CD14-positive monocyte (primary cell): ENCODE results near the gene PRR5. TPM values are rescaled to one million over a fixed set of nuclear protein-coding genes. Genes with fewer than 3 reads are reported as not detected.

Experiments used
- DNase-seq, 3 donors: peaks; one replicate each; pipeline ENCODE4 v3.0.0-alpha.2; 2011 to 2022
- H2AFZ ChIP-seq: 2 replicates; pipeline ENCODE4 v1.6.0; 2012; ENCODE audit warnings: mild to moderate bottlenecking, low read depth, low read length, inconsistent platforms; ENCODE audit not compliant: insufficient read depth, poor library complexity, severe bottlenecking
- H3K27ac ChIP-seq, 2 donors: 1 replicate in 1 of 2; 2 replicates in 1 of 2; pipeline ENCODE4 v1.5.1; 2012 to 2013; ENCODE audit warnings: low read length in 2 of 2, control low read depth in 1 of 2, inconsistent platforms in 1 of 2, low read depth in 1 of 2, mild to moderate bottlenecking in 1 of 2
- H3K27me3 ChIP-seq, 2 donors: one replicate each; pipeline versions ENCODE4 v1.6.0 to v1.6.1; 2011 to 2013; ENCODE audit warnings: low read length in 2 of 2; ENCODE audit not compliant: control insufficient read depth in 2 of 2, insufficient read depth in 2 of 2
- H3K36me3 ChIP-seq, 2 donors: replicated peaks in 1 of 2; 1 replicate in 1 of 2; 2 replicates in 1 of 2; pipeline versions ENCODE4 v1.5.1 to v1.6.1; 2012 to 2013; ENCODE audit warnings: low read length in 2 of 2, control low read depth in 1 of 2, inconsistent platforms in 1 of 2, mild to moderate bottlenecking in 1 of 2; ENCODE audit not compliant: insufficient read depth in 2 of 2, control insufficient read depth in 1 of 2
- H3K4me1 ChIP-seq, 2 donors: 1 replicate in 1 of 2; 2 replicates in 1 of 2; pipeline versions ENCODE4 v1.5.1 to v1.6.1; 2012 to 2013; ENCODE audit warnings: low read length in 2 of 2, control low read depth in 1 of 2, inconsistent platforms in 1 of 2, mild to moderate bottlenecking in 1 of 2, moderate library complexity in 1 of 2; ENCODE audit not compliant: insufficient read depth in 2 of 2, control insufficient read depth in 1 of 2
- H3K4me2 ChIP-seq: replicated peaks from 2 replicates; pipeline ENCODE3; 2012; ENCODE audit warnings: low read length, moderate library complexity, mild to moderate bottlenecking; ENCODE audit not compliant: poor library complexity, severe bottlenecking; ENCODE audit errors: extremely low read depth
- H3K4me3 ChIP-seq, 3 experiments: fragments of 200-600 bp in 1 of 3; sonication (generic) in 1 of 3; replicated peaks in 1 of 3; 1 replicate in 2 of 3; 2 replicates in 1 of 3; pipeline ENCODE4 v1.5.1; 2011 to 2013; ENCODE audit warnings: low read length in 3 of 3, mild to moderate bottlenecking in 3 of 3, control low read depth in 2 of 3, low read depth in 2 of 3, inconsistent platforms in 1 of 3, moderate library complexity in 1 of 3
- H3K79me2 ChIP-seq: 2 replicates; pipeline ENCODE4 v1.6.0; 2012; ENCODE audit warnings: mild to moderate bottlenecking, control low read depth, inconsistent platforms, low read length, moderate library complexity; ENCODE audit not compliant: insufficient read depth
- H3K9ac ChIP-seq: 2 replicates; pipeline ENCODE4 v1.6.0; 2017; ENCODE audit warnings: low read length, mild to moderate bottlenecking; ENCODE audit not compliant: insufficient read depth, poor library complexity, severe bottlenecking
- H3K9me3 ChIP-seq, 2 donors: replicated peaks in 1 of 2; 1 replicate in 1 of 2; 2 replicates in 1 of 2; pipeline versions ENCODE4 v1.5.1 to v1.6.1; 2012 to 2013; ENCODE audit warnings: low read length in 2 of 2, control low read depth in 1 of 2; ENCODE audit not compliant: control insufficient read depth in 1 of 2, insufficient read depth in 1 of 2
- H4K20me1 ChIP-seq: 2 replicates; pipeline ENCODE4 v1.6.0; 2012; ENCODE audit warnings: mild to moderate bottlenecking, low read length, control low read depth, moderate library complexity; ENCODE audit not compliant: insufficient read depth
- H3K27ac Mint-ChIP-seq, 7 donors: one replicate each; pipeline ENCODE4 v1.8.0; 2020; ENCODE audit warnings: mild to moderate bottlenecking in 7 of 7, mixed read lengths in 7 of 7, moderate library complexity in 6 of 7, inconsistent platforms in 2 of 7
- H3K27me3 Mint-ChIP-seq, 3 donors: one replicate each; pipeline ENCODE4 v1.8.0; 2021 to 2022; ENCODE audit warnings: low read depth in 3 of 3, mild to moderate bottlenecking in 3 of 3, mixed read lengths in 3 of 3, moderate library complexity in 3 of 3, inconsistent platforms in 1 of 3
- H3K36me3 Mint-ChIP-seq, 2 donors: one replicate each; pipeline ENCODE4 v1.8.0; 2020; ENCODE audit warnings: mixed read lengths in 2 of 2, inconsistent platforms in 1 of 2, mild to moderate bottlenecking in 1 of 2
- H3K4me1 Mint-ChIP-seq: one replicate; pipeline ENCODE4 v1.8.0; 2020; ENCODE audit warnings: mild to moderate bottlenecking, mixed read lengths
- H3K4me3 Mint-ChIP-seq, 2 donors: one replicate each; pipeline ENCODE4 v1.8.0; 2020; ENCODE audit warnings: mild to moderate bottlenecking in 2 of 2, mixed read lengths in 2 of 2, moderate library complexity in 1 of 2
- H3K9me3 Mint-ChIP-seq, 7 donors: one replicate each; pipeline ENCODE4 v1.8.0; 2020 to 2022; ENCODE audit warnings: mixed read lengths in 7 of 7, mild to moderate bottlenecking in 6 of 7, moderate library complexity in 6 of 7, inconsistent platforms in 2 of 7
- CTCF ChIP-seq: fragments of 200-600 bp; IDR thresholded peaks from one replicate; pipeline ENCODE4 v1.8.0; 2022; ENCODE audit warnings: antibody characterized with exemption, mild to moderate bottlenecking
- WGBS: methylation state at CpG from one replicate; pipeline ENCODE4 v1.1.5; 2013; ENCODE audit warnings: missing lambda C conversion rate; ENCODE audit not compliant: insufficient coverage; 5-methylcytosine and 5-hydroxymethylcytosine counted together
- intact Hi-C, 2 donors: fragments of 100-400 bp; cut with micrococcal nuclease; formaldehyde crosslinking; loops; one replicate each; pipeline versions ENCODE4 v1.15.0 to v1.15.1; 2023
- polyA plus RNA-seq, 3 donors: library from polyadenylated mRNA; depleted of rRNA in 1 of 3; unstranded in 2 of 3; stranded (reverse) in 1 of 3; fragments of 300-500 nt in 2 of 3; fragments of >200 nt in 1 of 3; fragmentation: Illumina TruSeq in 2 of 3; gene quantifications; 1 replicate in 2 of 3; 2 replicates in 1 of 3; pipeline ENCODE4 v1.2.3, GENCODE V29; 2012 to 2021

Gene PRR5
- polyA plus RNA-seq, 3 donors, result 0.66 to 1.5 (median 1.2) TPM

GRCh38 chr22:44682556-44683168 lies 19.3 kb upstream of the PRR5 start:
- no peak overlapping the region for H3K4me2 ChIP-seq
- 54% methylated on average over 11 of the region's 11 CpGs for WGBS

GRCh38 chr22:44683237-44683636 lies 18.8 kb upstream of the PRR5 start:
- no peaks in the 10 kb centered on the region for H4K20me1 ChIP-seq
- no peak overlapping the region for H2AFZ ChIP-seq
- peaks cover 18 to 19% of the 10 kb centered on the region in 2 donors for H3K4me1 ChIP-seq
- H3K9me3 Mint-ChIP-seq, result peaks cover 0 to 8% (median 1%) of the 10 kb centered on the region in 7 donors
- no peaks in the 10 kb centered on the region for H3K79me2 ChIP-seq
- H3K4me3 Mint-ChIP-seq, result no peak overlapping the region
- H3K36me3 ChIP-seq, result no peaks in the 10 kb centered on the region
- H3K36me3 Mint-ChIP-seq, result no peaks in the 10 kb centered on the region
- H3K27ac ChIP-seq, result no peak overlapping the region
- intact Hi-C loops, result no loop called here
- peaks cover 0 to 4% of the 10 kb centered on the region in 2 donors for H3K27me3 ChIP-seq
- H3K27me3 Mint-ChIP-seq, result peaks cover 1 to 20% (median 17%) of the 10 kb centered on the region in 3 donors
- no peaks in the 10 kb centered on the region for H3K9me3 ChIP-seq
- H3K27ac Mint-ChIP-seq, result no peak overlapping the region
- no peak overlapping the region for H3K9ac ChIP-seq
- peaks cover 29% of the 10 kb centered on the region for H3K4me1 Mint-ChIP-seq
- no peak for TF ChIP-seq CTCF
- no peak for DNase-seq
- H3K4me3 ChIP-seq, result no peak overlapping the region
- no peak overlapping the region for H3K4me2 ChIP-seq
- WGBS, result 73% methylated on average over 3 of the region's 5 CpGs

More at GRCh38 chr22:44682556-44683168, 19.3 kb upstream of the PRR5 start:
- no peak overlapping the region for H3K4me3 Mint-ChIP-seq
- peaks cover 19% of the 10 kb centered on the region in 2 donors for H3K4me1 ChIP-seq
- no peaks in the 10 kb centered on the region for H3K36me3 Mint-ChIP-seq
- no peaks in the 10 kb centered on the region for H3K36me3 ChIP-seq
- TF ChIP-seq CTCF, result no peak
- H3K9me3 Mint-ChIP-seq, result peaks cover 0 to 7% (median 1%) of the 10 kb centered on the region in 7 donors
- H4K20me1 ChIP-seq, result no peaks in the 10 kb centered on the region
- H3K9me3 ChIP-seq, result no peaks in the 10 kb centered on the region
- H3K4me1 Mint-ChIP-seq, result peaks cover 29% of the 10 kb centered on the region
- no peak for DNase-seq
- peaks cover 2 to 9% of the 10 kb centered on the region in 2 donors for H3K27me3 ChIP-seq
- H3K79me2 ChIP-seq, result no peaks in the 10 kb centered on the region
- peaks cover 5 to 24% (median 21%) of the 10 kb centered on the region in 3 donors for H3K27me3 Mint-ChIP-seq
- no peak overlapping the region for H3K27ac ChIP-seq
- H3K9ac ChIP-seq, result no peak overlapping the region
- intact Hi-C loops, result no loop called here
- H3K27ac Mint-ChIP-seq, result no peak overlapping the region
- no peak overlapping the region for H3K4me3 ChIP-seq
- H2AFZ ChIP-seq, result no peak overlapping the region
